PC-3 (cell line): ENCODE results near the gene SCAPER. TPM values are rescaled to one million over a fixed set of nuclear protein-coding genes. Genes with fewer than 3 reads are reported as not detected.
A peak's percentile ranks its signal among the peaks of the same experiment; 100 is the strongest.

Experiments
- ATAC-seq: fragments of 200-7000 bp; cut with Tn5 transposase; 2 replicates; pipeline ENCODE4 v1.9.1; 2020; ENCODE audit warnings: mild to moderate bottlenecking, moderate library complexity
- BruUV-seq: library from RNA; stranded (reverse); fragments of 400-500 nt; replicated peaks from 2 replicates; lab custom pipeline; 2021; lab: Mats Ljungman, UMichigan
- CTCF ChIA-PET: fragments of 300-600 bp; sonication (Branson Sonifier 250); formaldehyde crosslinking; loops from one replicate; lab custom pipeline; 2022; ENCODE audit warnings: antibody characterized with exemption; lab: Charles Lee
- POLR2A ChIA-PET: fragments of 300-600 bp; sonication (Branson Sonifier 250); formaldehyde crosslinking; loops from one replicate; lab custom pipeline; 2022; ENCODE audit warnings: antibody characterized with exemption; ENCODE audit not compliant: unreplicated experiment; lab: Charles Lee
- DNase-seq: peaks from one replicate; pipeline ENCODE4 v3.0.0-alpha.2; 2015
- H2AFZ ChIP-seq: fragments of 300-600 bp; sonication (generic); 2 replicates; pipeline ENCODE4 v1.6.0; 2016; ENCODE audit warnings: antibody characterized with exemption, low read length
- H3F3A ChIP-seq: fragments of 300-600 bp; sonication (generic); one replicate; pipeline ENCODE4 v1.6.0; 2017; ENCODE audit warnings: antibody characterized with exemption, low read length, control low read depth, mild to moderate bottlenecking; ENCODE audit not compliant: unreplicated experiment
- H3K27ac ChIP-seq: fragments of 300-600 bp; sonication (generic); 2 replicates; pipeline ENCODE4 v1.5.1; 2016; ENCODE audit warnings: mild to moderate bottlenecking, low read length
- H3K27me3 ChIP-seq: fragments of 300-600 bp; sonication (generic); 2 replicates; pipeline ENCODE4 v1.6.1; 2016; ENCODE audit warnings: low read length, mixed read lengths
- H3K36me3 ChIP-seq: fragments of 300-600 bp; sonication (generic); 2 replicates; pipeline ENCODE4 v1.6.1; 2016; ENCODE audit warnings: low read depth, mixed run types, low read length, mixed read lengths
- H3K4me1 ChIP-seq: fragments of 300-600 bp; sonication (generic); 2 replicates; pipeline ENCODE4 v1.5.1; 2016; ENCODE audit warnings: low read length; ENCODE audit not compliant: insufficient read depth
- H3K4me2 ChIP-seq: fragments of 300-600 bp; sonication (generic); 2 replicates; pipeline ENCODE4 v1.6.0; 2016; ENCODE audit warnings: low read length
- H3K4me3 ChIP-seq: fragments of 300-600 bp; sonication (generic); 2 replicates; pipeline ENCODE4 v1.5.1; 2016; ENCODE audit warnings: mild to moderate bottlenecking, low read length, mixed read lengths
- H3K79me2 ChIP-seq: fragments of 300-600 bp; sonication (generic); 2 replicates; pipeline ENCODE4 v1.6.1; 2017; ENCODE audit warnings: low read length, mixed read lengths
- H3K9ac ChIP-seq: fragments of 300-600 bp; sonication (generic); 2 replicates; pipeline ENCODE4 v1.6.0; 2016; ENCODE audit warnings: mild to moderate bottlenecking, low read length
- H3K9me2 ChIP-seq: fragments of 300-600 bp; sonication (generic); replicated peaks from 2 replicates; pipeline ENCODE4 v1.6.1; 2016; ENCODE audit warnings: mixed run types, low read length, mixed read lengths
- H3K9me3 ChIP-seq: fragments of 300-600 bp; sonication (generic); 2 replicates; pipeline ENCODE4 v1.6.1; 2016; ENCODE audit warnings: low read length, mixed read lengths
- H4K20me1 ChIP-seq: fragments of 300-600 bp; sonication (generic); 2 replicates; pipeline ENCODE4 v1.6.1; 2016; ENCODE audit warnings: low read length, mixed read lengths
- EZH2 ChIP-seq: fragments of 300-600 bp; sonication (generic); IDR thresholded peaks from one replicate; pipeline ENCODE4 v1.6.1; 2017; ENCODE audit warnings: antibody characterized with exemption, mild to moderate bottlenecking, low read length; ENCODE audit not compliant: unreplicated experiment
- EZH2phosphoT487 ChIP-seq: fragments of 300-600 bp; sonication (generic); IDR thresholded peaks from 2 replicates; pipeline ENCODE4 v1.6.1; 2018; ENCODE audit warnings: mild to moderate bottlenecking, antibody characterized with exemption, low read length, borderline replicate concordance
- intact Hi-C: fragments of 100-400 bp; cut with micrococcal nuclease; formaldehyde crosslinking; loops from 2 replicates; pipeline ENCODE4 v1.9.0; 2023
- total RNA-seq: library from RNA; depleted of rRNA; stranded (reverse); fragments of >200 nt; gene quantifications from 2 replicates; pipeline ENCODE4 v1.2.3, GENCODE V29; 2014
- TF ChIP-seq, protein P1 (sequence below): fragments of 300-600 bp; sonication (generic); conservative IDR thresholded peaks from 2 replicates; pipeline ENCODE4 v1.5.1; 2017; ENCODE audit warnings: antibody characterized with exemption, low read depth, mild to moderate bottlenecking, low read length

Gene SCAPER
- total RNA-seq, 1 experiment from 2014 or later: 6.0 TPM

- Histone ChIP-seq H3K27me3 (no peaks in the 10 kb centered on the region), H3K4me1 (peaks cover 10% of the 10 kb centered on the region), H2AFZ (no peak overlapping the region), H3K27ac (no peak overlapping the region), H4K20me1 (no peaks in the 10 kb centered on the region), H3K4me3 (no peak overlapping the region), H3K4me2 (no peak overlapping the region), H3K79me2 (peaks cover 20% of the 10 kb centered on the region), H3K9me2 (no peaks in the 10 kb centered on the region), H3K9me3 (no peaks in the 10 kb centered on the region), H3K9ac (no peak overlapping the region), H3K36me3 (peaks cover 10% of the 10 kb centered on the region; the same call in 1 of the 2 replicates), H3F3A (no peaks in the 10 kb centered on the region)
- no peak for ATAC-seq
- intact Hi-C loops: no loop called here
- POLR2A ChIA-PET: no interaction called here
- TF ChIP-seq, protein P1, sequence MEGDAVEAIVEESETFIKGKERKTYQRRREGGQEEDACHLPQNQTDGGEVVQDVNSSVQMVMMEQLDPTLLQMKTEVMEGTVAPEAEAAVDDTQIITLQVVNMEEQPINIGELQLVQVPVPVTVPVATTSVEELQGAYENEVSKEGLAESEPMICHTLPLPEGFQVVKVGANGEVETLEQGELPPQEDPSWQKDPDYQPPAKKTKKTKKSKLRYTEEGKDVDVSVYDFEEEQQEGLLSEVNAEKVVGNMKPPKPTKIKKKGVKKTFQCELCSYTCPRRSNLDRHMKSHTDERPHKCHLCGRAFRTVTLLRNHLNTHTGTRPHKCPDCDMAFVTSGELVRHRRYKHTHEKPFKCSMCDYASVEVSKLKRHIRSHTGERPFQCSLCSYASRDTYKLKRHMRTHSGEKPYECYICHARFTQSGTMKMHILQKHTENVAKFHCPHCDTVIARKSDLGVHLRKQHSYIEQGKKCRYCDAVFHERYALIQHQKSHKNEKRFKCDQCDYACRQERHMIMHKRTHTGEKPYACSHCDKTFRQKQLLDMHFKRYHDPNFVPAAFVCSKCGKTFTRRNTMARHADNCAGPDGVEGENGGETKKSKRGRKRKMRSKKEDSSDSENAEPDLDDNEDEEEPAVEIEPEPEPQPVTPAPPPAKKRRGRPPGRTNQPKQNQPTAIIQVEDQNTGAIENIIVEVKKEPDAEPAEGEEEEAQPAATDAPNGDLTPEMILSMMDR: no peak
- TF ChIP-seq EZH2phosphoT487: no peak
- no peak for TF ChIP-seq EZH2
- CTCF ChIA-PET: no interaction called here
- no TSS peak for BruUV-seq
- no peak for DNase-seq
Observed at GRCh38 chr15:76936671-76937070, 31.5 kb upstream of the SCAPER start.

GRCh38 chr15:76935620-76936019, 30.5 kb upstream of the SCAPER start:
- ATAC-seq (no peak), DNase-seq (no peak)
- Histone ChIP-seq H3K79me2 (peaks cover 20% of the 10 kb centered on the region), H3K9me2 (no peaks in the 10 kb centered on the region), H3F3A (no peaks in the 10 kb centered on the region), H3K36me3 (peaks cover 10% of the 10 kb centered on the region; the same call in 1 of the 2 replicates), H3K4me2 (no peak overlapping the region), H3K4me1 (peaks cover 15% of the 10 kb centered on the region), H3K9me3 (no peaks in the 10 kb centered on the region), H3K27me3 (no peaks in the 10 kb centered on the region), H2AFZ (no peak overlapping the region), H3K9ac (no peak overlapping the region), H3K4me3 (no peak overlapping the region), H3K27ac (no peak overlapping the region), H4K20me1 (no peaks in the 10 kb centered on the region)
- TF ChIP-seq EZH2phosphoT487 (no peak), EZH2 (no peak)
- TF ChIP-seq, protein P1: no peak
- ChIA-PET POLR2A (no interaction called here), CTCF (no interaction called here)
- intact Hi-C loops: no loop called here
- no TSS peak for BruUV-seq

DNA sequence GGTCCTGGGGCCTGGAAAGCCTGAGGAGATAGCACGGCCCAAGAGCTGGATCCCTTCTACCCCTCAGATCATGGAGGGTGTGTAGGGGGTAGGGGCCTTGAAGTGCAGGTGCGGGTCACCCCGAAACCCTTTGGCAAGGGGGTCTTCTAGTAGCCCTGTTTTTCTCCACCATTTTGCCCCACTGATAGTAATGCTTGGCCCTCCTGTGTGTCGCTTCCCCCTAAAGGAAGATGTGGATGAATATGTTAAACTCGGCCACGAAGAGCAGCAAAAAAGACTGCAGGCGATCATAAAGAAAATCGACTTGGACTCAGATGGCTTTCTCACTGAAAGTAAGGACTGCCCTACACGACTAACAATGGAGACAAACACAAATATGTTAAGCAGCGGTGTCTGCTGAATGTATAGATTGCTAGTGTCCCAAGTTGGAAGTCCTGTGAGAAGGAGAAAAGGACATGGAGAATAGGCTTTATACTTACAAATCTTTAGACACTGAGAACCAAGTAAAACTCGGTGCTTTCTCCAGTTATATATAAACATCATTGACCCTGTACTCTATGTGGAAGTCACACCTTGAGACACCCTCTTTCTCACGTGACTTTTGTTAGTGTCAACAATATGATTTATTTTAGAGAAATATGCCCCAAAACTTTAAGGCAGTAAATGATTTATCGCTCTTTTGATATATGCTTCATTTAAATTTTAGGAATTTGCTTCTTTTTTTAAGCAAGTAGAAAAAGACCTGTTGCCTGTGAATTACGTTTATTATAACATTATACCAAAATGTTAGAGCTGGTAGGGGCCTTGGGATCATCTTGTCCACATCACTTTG, 27.2 kb upstream of the SCAPER start:
- TF ChIP-seq, protein P1: no peak
- TF ChIP-seq EZH2: no peak
- TF ChIP-seq EZH2phosphoT487: no peak
- BruUV-seq: TSS peak; percentile 63
- no peaks in the 10 kb centered on the region for H3K9me2 ChIP-seq
- peaks cover 10% of the 10 kb centered on the region; the same call in 1 of the 2 replicates for H3K36me3 ChIP-seq
- H3K4me1 ChIP-seq: peaks cover 15% of the 10 kb centered on the region
- no peaks in the 10 kb centered on the region for H3K27me3 ChIP-seq
- H3K9me3 ChIP-seq: no peaks in the 10 kb centered on the region
- ATAC-seq (no peak; the same call in 1 of the 2 replicates), DNase-seq (no peak)
- intact Hi-C loops: no loop called here
- H3K27ac ChIP-seq: no peak overlapping the region
- POLR2A ChIA-PET: interaction anchor here (0.7 kb wide), 1 partner anchor 427 kb away, joined by 3 read pairs; no protein-coding TSS in a partner anchor
- H3K79me2 ChIP-seq: peaks cover 20% of the 10 kb centered on the region
- H4K20me1 ChIP-seq: no peaks in the 10 kb centered on the region
- peak overlapping the region; percentile 76 for H2AFZ ChIP-seq
- H3F3A ChIP-seq: no peaks in the 10 kb centered on the region
- peak overlapping the region; percentile 85 for H3K4me3 ChIP-seq
- peak overlapping the region; percentile 81 for H3K9ac ChIP-seq
- CTCF ChIA-PET: no interaction called here
- peak overlapping the region; percentile 89 for H3K4me2 ChIP-seq
